ENCODE results near the gene BEST2.
"Not testable (repeated sequence)": the region's sequence is repeated elsewhere in the genome, so short reads cannot be mapped to it uniquely, and the experiment has no call there.

The BEST2 gene

GRCh38 chr19:12751635-12752034 is at the start of gene BEST2:
Gene BEST2, plus strand, starts transcription at chr19:12751791. Its CDS starts 802 bp downstream, at chr19:12752593.
- no peak within 1 kb of the TSS for H3K9ac ChIP-seq (ENCODE audit: low read length)
- H3K4me3 ChIP-seq (ENCODE audit: low read length) = peak within 1 kb of the TSS; percentile 53
- no peak within 1 kb of the TSS for H3K27ac ChIP-seq (ENCODE audit: low read length)
- H3K9me3 ChIP-seq (ENCODE audit: control insufficient read depth, low read depth, low read length) = no peaks in the 10 kb centered on the region
- peaks cover 30% of the 10 kb centered on the region for H3K27me3 ChIP-seq (ENCODE audit: control insufficient read depth, insufficient read depth, low read length)
- H3K36me3 ChIP-seq (ENCODE audit: control insufficient read depth, low read depth, low read length) = peaks cover 11% of the 10 kb centered on the region
- no peaks in the 10 kb centered on the region for H3K4me1 ChIP-seq (ENCODE audit: control insufficient read depth, low read depth, low read length)

- no peak overlapping the region for H3K9ac ChIP-seq (ENCODE audit: low read length)
- H3K9me3 ChIP-seq (ENCODE audit: control insufficient read depth, low read depth, low read length) = no peaks in the 10 kb centered on the region
- H3K4me1 ChIP-seq (ENCODE audit: control insufficient read depth, low read depth, low read length) = no peaks in the 10 kb centered on the region
- H3K27me3 ChIP-seq (ENCODE audit: control insufficient read depth, insufficient read depth, low read length) = no peaks in the 10 kb centered on the region
- peaks cover 68% of the 10 kb centered on the region for H3K36me3 ChIP-seq (ENCODE audit: control insufficient read depth, low read depth, low read length)
- no peak overlapping the region for H3K4me3 ChIP-seq (ENCODE audit: low read length)
- H3K27ac ChIP-seq (ENCODE audit: low read length) = no peak overlapping the region
These were observed 48.5 kb upstream of the BEST2 start for GRCh38 chr19:12703046-12703445.

GRCh38 chr19:12705169-12705568 is 46.4 kb upstream of the BEST2 start:
- Histone ChIP-seq H3K4me1 (ENCODE audit: control insufficient read depth, low read depth, low read length) (no peaks in the 10 kb centered on the region), H3K36me3 (ENCODE audit: control insufficient read depth, low read depth, low read length) (peaks cover 80% of the 10 kb centered on the region), H3K27ac (ENCODE audit: low read length) (no peak overlapping the region), H3K4me3 (ENCODE audit: low read length) (no peak overlapping the region), H3K9ac (ENCODE audit: low read length) (no peak overlapping the region), H3K27me3 (ENCODE audit: control insufficient read depth, insufficient read depth, low read length) (no peaks in the 10 kb centered on the region), H3K9me3 (ENCODE audit: control insufficient read depth, low read depth, low read length) (no peaks in the 10 kb centered on the region)

GRCh38 chr19:12705654-12706331 is 45.8 kb upstream of the BEST2 start:
- Histone ChIP-seq H3K4me1 (ENCODE audit: control insufficient read depth, low read depth, low read length) (no peaks in the 10 kb centered on the region), H3K36me3 (ENCODE audit: control insufficient read depth, low read depth, low read length) (peaks cover 82% of the 10 kb centered on the region), H3K4me3 (ENCODE audit: low read length) (no peak overlapping the region), H3K9me3 (ENCODE audit: control insufficient read depth, low read depth, low read length) (no peaks in the 10 kb centered on the region), H3K9ac (ENCODE audit: low read length) (no peak overlapping the region), H3K27me3 (ENCODE audit: control insufficient read depth, insufficient read depth, low read length) (no peaks in the 10 kb centered on the region), H3K27ac (ENCODE audit: low read length) (no peak overlapping the region)

- Histone ChIP-seq H3K4me1 (ENCODE audit: control insufficient read depth, low read depth, low read length) (no peaks in the 10 kb centered on the region), H3K36me3 (ENCODE audit: control insufficient read depth, low read depth, low read length) (peaks cover 82% of the 10 kb centered on the region), H3K9me3 (ENCODE audit: control insufficient read depth, low read depth, low read length) (no peaks in the 10 kb centered on the region), H3K9ac (ENCODE audit: low read length) (no peak overlapping the region), H3K27me3 (ENCODE audit: control insufficient read depth, insufficient read depth, low read length) (no peaks in the 10 kb centered on the region), H3K27ac (ENCODE audit: low read length) (no peak overlapping the region), H3K4me3 (ENCODE audit: low read length) (no peak overlapping the region)
These were observed 45.3 kb upstream of the BEST2 start for GRCh38 chr19:12706332-12706718.

GRCh38 chr19:12708641-12709040 is 43.0 kb upstream of the BEST2 start:
- no peaks in the 10 kb centered on the region for H3K4me1 ChIP-seq (ENCODE audit: control insufficient read depth, low read depth, low read length)
- H3K36me3 ChIP-seq (ENCODE audit: control insufficient read depth, low read depth, low read length) = peaks cover 79% of the 10 kb centered on the region
- H3K9me3 ChIP-seq (ENCODE audit: control insufficient read depth, low read depth, low read length) = no peaks in the 10 kb centered on the region
- no peak overlapping the region for H3K4me3 ChIP-seq (ENCODE audit: low read length)
- H3K9ac ChIP-seq (ENCODE audit: low read length) = no peak overlapping the region
- no peaks in the 10 kb centered on the region for H3K27me3 ChIP-seq (ENCODE audit: control insufficient read depth, insufficient read depth, low read length)
- H3K27ac ChIP-seq (ENCODE audit: low read length) = no peak overlapping the region

GRCh38 chr19:12711187-12711586 is 40.4 kb upstream of the BEST2 start:
- H3K4me3 ChIP-seq (ENCODE audit: low read length) = no peak overlapping the region
- no peak overlapping the region for H3K9ac ChIP-seq (ENCODE audit: low read length)
- H3K27me3 ChIP-seq (ENCODE audit: control insufficient read depth, insufficient read depth, low read length) = no peaks in the 10 kb centered on the region
- H3K36me3 ChIP-seq (ENCODE audit: control insufficient read depth, low read depth, low read length) = peaks cover 80% of the 10 kb centered on the region
- H3K27ac ChIP-seq (ENCODE audit: low read length) = no peak overlapping the region
- H3K9me3 ChIP-seq (ENCODE audit: control insufficient read depth, low read depth, low read length) = no peaks in the 10 kb centered on the region
- H3K4me1 ChIP-seq (ENCODE audit: control insufficient read depth, low read depth, low read length) = no peaks in the 10 kb centered on the region

GRCh38 chr19:12712077-12712476 is 39.5 kb upstream of the BEST2 start:
- not testable (repeated sequence) for H3K27ac ChIP-seq (ENCODE audit: low read length); H3K4me1 ChIP-seq (ENCODE audit: control insufficient read depth, low read depth, low read length); H3K9me3 ChIP-seq (ENCODE audit: control insufficient read depth, low read depth, low read length); H3K9ac ChIP-seq (ENCODE audit: low read length); H3K4me3 ChIP-seq (ENCODE audit: low read length); H3K27me3 ChIP-seq (ENCODE audit: control insufficient read depth, insufficient read depth, low read length)
- H3K36me3 ChIP-seq (ENCODE audit: control insufficient read depth, low read depth, low read length) = peaks cover 75% of the 10 kb centered on the region

- not testable (repeated sequence) for H3K9ac ChIP-seq (ENCODE audit: low read length); H3K27me3 ChIP-seq (ENCODE audit: control insufficient read depth, insufficient read depth, low read length); H3K4me1 ChIP-seq (ENCODE audit: control insufficient read depth, low read depth, low read length); H3K4me3 ChIP-seq (ENCODE audit: low read length); H3K9me3 ChIP-seq (ENCODE audit: control insufficient read depth, low read depth, low read length); H3K27ac ChIP-seq (ENCODE audit: low read length)
- H3K36me3 ChIP-seq (ENCODE audit: control insufficient read depth, low read depth, low read length) = peaks cover 73% of the 10 kb centered on the region
These were observed 38.3 kb upstream of the BEST2 start for GRCh38 chr19:12713304-12713703.

GRCh38 chr19:12715102-12715501 is 36.5 kb upstream of the BEST2 start:
- Histone ChIP-seq H3K27me3 (ENCODE audit: control insufficient read depth, insufficient read depth, low read length) (no peaks in the 10 kb centered on the region), H3K9ac (ENCODE audit: low read length) (no peak overlapping the region), H3K9me3 (ENCODE audit: control insufficient read depth, low read depth, low read length) (no peaks in the 10 kb centered on the region), H3K36me3 (ENCODE audit: control insufficient read depth, low read depth, low read length) (peaks cover 71% of the 10 kb centered on the region), H3K27ac (ENCODE audit: low read length) (no peak overlapping the region), H3K4me1 (ENCODE audit: control insufficient read depth, low read depth, low read length) (no peaks in the 10 kb centered on the region), H3K4me3 (ENCODE audit: low read length) (no peak overlapping the region)

GRCh38 chr19:12715929-12716328 is 35.7 kb upstream of the BEST2 start:
- Histone ChIP-seq H3K4me3 (ENCODE audit: low read length) (no peak overlapping the region), H3K9ac (ENCODE audit: low read length) (no peak overlapping the region), H3K36me3 (ENCODE audit: control insufficient read depth, low read depth, low read length) (peaks cover 64% of the 10 kb centered on the region), H3K9me3 (ENCODE audit: control insufficient read depth, low read depth, low read length) (no peaks in the 10 kb centered on the region), H3K4me1 (ENCODE audit: control insufficient read depth, low read depth, low read length) (no peaks in the 10 kb centered on the region), H3K27ac (ENCODE audit: low read length) (no peak overlapping the region), H3K27me3 (ENCODE audit: control insufficient read depth, insufficient read depth, low read length) (no peaks in the 10 kb centered on the region)

- peaks cover 31% of the 10 kb centered on the region for H3K36me3 ChIP-seq (ENCODE audit: control insufficient read depth, low read depth, low read length)
- no peaks in the 10 kb centered on the region for H3K27me3 ChIP-seq (ENCODE audit: control insufficient read depth, insufficient read depth, low read length)
- peak overlapping the region; percentile 27 for H3K4me3 ChIP-seq (ENCODE audit: low read length)
- H3K9ac ChIP-seq (ENCODE audit: low read length) = no peak overlapping the region
- H3K27ac ChIP-seq (ENCODE audit: low read length) = no peak overlapping the region
- H3K9me3 ChIP-seq (ENCODE audit: control insufficient read depth, low read depth, low read length) = no peaks in the 10 kb centered on the region
- H3K4me1 ChIP-seq (ENCODE audit: control insufficient read depth, low read depth, low read length) = no peaks in the 10 kb centered on the region
These were observed 31.3 kb upstream of the BEST2 start for GRCh38 chr19:12720296-12720695.

Data from iPS-18a (cell line).